HG02642 (cell line): ENCODE data around the gene USP40.

Source experiments
- ATAC-seq: cut with Tn5 transposase; IDR thresholded peaks from one replicate; pipeline ENCODE4 v1.9.1; 2021; ENCODE audit warnings: mild to moderate bottlenecking; ENCODE audit not compliant: unreplicated experiment, poor library complexity

USP40 gene

GRCh38 chr2:233501198-233502076 lies 65.1 kb downstream of the USP40 start:
- no peak for ATAC-seq

GRCh38 chr2:233499928-233500327 lies 66.7 kb downstream of the USP40 start:
- no peak for ATAC-seq

GRCh38 chr2:233498126-233498525 lies 68.5 kb downstream of the USP40 start:
- no peak for ATAC-seq

- ATAC-seq: no peak
Measured at GRCh38 chr2:233497692-233498091, 68.9 kb downstream of the USP40 start.

- no peak for ATAC-seq
Measured at GRCh38 chr2:233495503-233496496, 70.8 kb downstream of the USP40 start.

- no peak for ATAC-seq
Measured at GRCh38 chr2:233492751-233493150, 73.8 kb downstream of the USP40 start.

GRCh38 chr2:233492078-233492477 lies 74.5 kb downstream of the USP40 start:
- no peak for ATAC-seq

GRCh38 chr2:233491326-233491725 lies 75.3 kb downstream of the USP40 start:
- ATAC-seq: no peak

GRCh38 chr2:233490831-233491230 lies 75.8 kb downstream of the USP40 start:
- ATAC-seq: no peak

GRCh38 chr2:233489666-233490065 lies 76.9 kb downstream of the USP40 start:
- ATAC-seq: no peak

- ATAC-seq: no peak
Measured at GRCh38 chr2:233489143-233489542, 77.4 kb downstream of the USP40 start.

GRCh38 chr2:233487748-233488345 lies 78.7 kb downstream of the USP40 start:
- no peak for ATAC-seq

- ATAC-seq: no peak
Measured at GRCh38 chr2:233486778-233487552, 79.6 kb downstream of the USP40 start.

- ATAC-seq: no peak
Measured at GRCh38 chr2:233486357-233486756, 80.2 kb downstream of the USP40 start.

GRCh38 chr2:233485726-233486125 lies 80.9 kb downstream of the USP40 start:
- no peak for ATAC-seq

- no peak for ATAC-seq
Measured at GRCh38 chr2:233482616-233483015, 84.0 kb downstream of the USP40 start.

- ATAC-seq: no peak
Measured at GRCh38 chr2:233481368-233482142, 85.0 kb downstream of the USP40 start.

- no peak for ATAC-seq
Measured at GRCh38 chr2:233480490-233481202, 85.9 kb downstream of the USP40 start.
